22Rv1 (cell line): ENCODE results near the gene RELB.

Experiments
- ZFX ChIP-seq: fragments of 450-650 bp; IDR thresholded peaks from 2 replicates; pipeline ENCODE4 v1.6.1; 2017; ENCODE audit warnings: antibody characterized with exemption, borderline replicate concordance
- TF ChIP-seq, protein P1 (sequence below): fragments of 450-650 bp; IDR thresholded peaks from 2 replicates; pipeline ENCODE4 v1.5.1; 2017; ENCODE audit warnings: mild to moderate bottlenecking

GRCh38 chr19:45063851-45064801 is 62.9 kb downstream of the RELB start:
- TF ChIP-seq, protein P1, sequence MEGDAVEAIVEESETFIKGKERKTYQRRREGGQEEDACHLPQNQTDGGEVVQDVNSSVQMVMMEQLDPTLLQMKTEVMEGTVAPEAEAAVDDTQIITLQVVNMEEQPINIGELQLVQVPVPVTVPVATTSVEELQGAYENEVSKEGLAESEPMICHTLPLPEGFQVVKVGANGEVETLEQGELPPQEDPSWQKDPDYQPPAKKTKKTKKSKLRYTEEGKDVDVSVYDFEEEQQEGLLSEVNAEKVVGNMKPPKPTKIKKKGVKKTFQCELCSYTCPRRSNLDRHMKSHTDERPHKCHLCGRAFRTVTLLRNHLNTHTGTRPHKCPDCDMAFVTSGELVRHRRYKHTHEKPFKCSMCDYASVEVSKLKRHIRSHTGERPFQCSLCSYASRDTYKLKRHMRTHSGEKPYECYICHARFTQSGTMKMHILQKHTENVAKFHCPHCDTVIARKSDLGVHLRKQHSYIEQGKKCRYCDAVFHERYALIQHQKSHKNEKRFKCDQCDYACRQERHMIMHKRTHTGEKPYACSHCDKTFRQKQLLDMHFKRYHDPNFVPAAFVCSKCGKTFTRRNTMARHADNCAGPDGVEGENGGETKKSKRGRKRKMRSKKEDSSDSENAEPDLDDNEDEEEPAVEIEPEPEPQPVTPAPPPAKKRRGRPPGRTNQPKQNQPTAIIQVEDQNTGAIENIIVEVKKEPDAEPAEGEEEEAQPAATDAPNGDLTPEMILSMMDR, result no peak
- TF ChIP-seq ZFX, result no peak
